ENCODE measurements around the gene HAO2.

HAO2 gene

DNA sequence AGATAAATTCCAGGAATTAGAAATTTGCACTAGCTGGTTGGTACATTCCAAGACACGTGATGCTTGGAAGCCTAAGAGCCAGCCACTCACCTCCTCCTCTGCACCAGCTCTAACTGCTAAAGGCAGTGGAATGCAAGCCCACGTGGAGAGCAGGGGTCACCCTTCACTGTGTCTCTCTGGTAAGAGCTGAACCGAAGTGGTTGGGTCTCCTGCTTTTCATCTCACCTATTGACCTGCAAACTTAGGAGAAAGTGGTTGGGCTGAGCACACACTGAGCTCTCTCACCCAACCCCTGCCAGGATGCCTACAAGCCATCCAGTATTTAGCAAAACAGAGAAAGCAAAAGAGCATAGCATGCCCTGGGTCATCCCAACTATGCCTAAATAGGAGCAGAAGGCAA lies 19.3 kb downstream of the HAO2 start:
- DNase-seq (ENCODE audit: low spot score in 2 of 2): no peak
- no peaks in the 10 kb centered on the region for H3K9me3 Mint-ChIP-seq
- H3K4me3 Mint-ChIP-seq: no peak overlapping the region
- H3K27ac Mint-ChIP-seq: no peak overlapping the region
- ATAC-seq: no peak
- H3K4me1 Mint-ChIP-seq: no peaks in the 10 kb centered on the region
- no peaks in the 10 kb centered on the region for H3K36me3 Mint-ChIP-seq

DNA sequence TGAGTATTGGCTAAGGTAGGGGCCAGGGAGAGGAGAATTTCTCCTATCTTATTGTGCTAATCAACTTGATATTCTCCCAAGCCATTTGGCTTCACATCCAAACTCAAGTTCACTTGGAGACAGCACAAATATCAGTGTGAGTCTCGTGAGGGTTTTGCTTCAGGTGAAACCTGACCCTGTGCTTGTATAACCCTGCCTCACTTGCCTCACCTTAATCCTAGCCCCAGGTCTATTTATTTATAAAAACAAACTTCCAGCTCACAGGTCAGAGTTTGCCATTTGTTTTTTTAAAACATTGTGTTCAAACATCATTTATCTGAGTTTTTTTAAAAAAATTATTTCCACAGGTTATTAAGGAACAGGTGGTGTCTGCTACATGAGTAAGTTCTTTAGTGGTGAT lies 19.9 kb downstream of the HAO2 start:
- Mint-ChIP-seq H3K4me1 (no peaks in the 10 kb centered on the region), H3K27ac (no peak overlapping the region), H3K9me3 (no peaks in the 10 kb centered on the region), H3K36me3 (no peaks in the 10 kb centered on the region), H3K4me3 (no peak overlapping the region)
- no peak for DNase-seq (ENCODE audit: low spot score in 2 of 2)
- no peak for ATAC-seq

DNA sequence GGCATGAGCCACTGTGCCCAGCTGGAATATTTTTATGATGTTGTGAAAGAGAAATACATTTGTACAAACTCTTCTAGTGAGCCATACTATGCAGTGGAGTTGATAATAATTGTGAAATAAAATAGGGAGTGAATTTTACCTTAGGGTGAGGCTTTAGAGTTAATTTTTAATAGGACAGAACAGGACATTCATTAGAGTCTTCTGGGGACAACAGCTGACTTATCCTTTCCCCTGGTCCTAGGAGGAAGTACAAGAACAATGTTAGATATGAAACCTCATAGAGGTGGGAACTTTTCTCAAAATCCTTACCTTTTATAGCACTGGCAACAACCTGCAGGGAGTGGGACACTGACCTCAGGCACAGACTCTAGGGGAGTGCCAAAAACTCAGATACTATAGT lies 21.9 kb downstream of the HAO2 start:
- ATAC-seq (no peak), DNase-seq (ENCODE audit: low spot score in 2 of 2) (no peak)
- Mint-ChIP-seq H3K27ac (no peak overlapping the region), H3K9me3 (no peaks in the 10 kb centered on the region), H3K4me3 (no peak overlapping the region), H3K4me1 (no peaks in the 10 kb centered on the region), H3K36me3 (no peaks in the 10 kb centered on the region)

DNA sequence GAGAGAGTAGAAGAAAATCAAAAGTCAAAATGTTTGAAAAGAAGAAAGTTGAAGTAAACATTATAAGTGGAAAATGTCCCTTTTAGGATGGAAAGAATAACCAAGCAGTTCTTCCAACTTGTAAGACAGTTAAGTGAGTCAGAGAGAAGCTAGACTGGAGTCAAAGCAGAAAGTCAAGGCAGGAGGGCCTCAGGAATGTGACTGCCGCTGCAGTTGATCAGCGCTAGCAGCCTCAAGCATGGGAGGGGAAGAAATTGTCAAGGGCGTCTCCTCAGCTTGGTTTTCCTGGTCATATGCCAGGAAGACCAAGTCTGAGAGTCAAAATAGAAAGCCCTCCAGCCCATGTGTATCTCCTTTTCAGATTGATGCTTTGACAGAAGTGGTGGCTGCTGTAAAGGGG lies 23.2 kb downstream of the HAO2 start:
- no peak overlapping the region for H3K4me3 Mint-ChIP-seq
- no peak overlapping the region for H3K27ac Mint-ChIP-seq
- no peak for ATAC-seq
- H3K4me1 Mint-ChIP-seq: no peaks in the 10 kb centered on the region
- H3K36me3 Mint-ChIP-seq: no peaks in the 10 kb centered on the region
- DNase-seq (ENCODE audit: low spot score in 2 of 2): no peak
- peaks cover 6% of the 10 kb centered on the region for H3K9me3 Mint-ChIP-seq

DNA sequence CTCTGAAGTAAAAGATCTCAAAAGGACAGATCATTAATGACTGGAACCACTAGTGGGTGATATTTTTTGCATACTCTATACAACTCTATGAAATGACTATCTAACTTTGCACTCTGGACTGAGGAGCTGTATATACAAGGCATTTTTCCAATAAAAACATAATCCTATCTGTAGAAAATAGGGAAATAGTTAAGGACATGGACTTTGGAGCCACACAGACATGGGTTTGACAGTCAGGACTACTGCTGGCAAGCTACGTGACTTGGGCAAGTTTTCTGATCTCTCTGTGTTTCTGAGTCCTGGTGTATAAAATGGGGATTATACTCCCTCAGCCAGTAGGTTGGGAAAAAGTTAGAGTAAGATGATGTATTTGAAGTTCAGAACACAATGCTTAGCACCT lies 25.5 kb downstream of the HAO2 start:
- no peak overlapping the region for H3K27ac Mint-ChIP-seq
- no peaks in the 10 kb centered on the region for H3K4me1 Mint-ChIP-seq
- peaks cover 6% of the 10 kb centered on the region for H3K9me3 Mint-ChIP-seq
- no peak overlapping the region for H3K4me3 Mint-ChIP-seq
- DNase-seq (ENCODE audit: low spot score in 2 of 2) (no peak), ATAC-seq (no peak)
- no peaks in the 10 kb centered on the region for H3K36me3 Mint-ChIP-seq

DNA sequence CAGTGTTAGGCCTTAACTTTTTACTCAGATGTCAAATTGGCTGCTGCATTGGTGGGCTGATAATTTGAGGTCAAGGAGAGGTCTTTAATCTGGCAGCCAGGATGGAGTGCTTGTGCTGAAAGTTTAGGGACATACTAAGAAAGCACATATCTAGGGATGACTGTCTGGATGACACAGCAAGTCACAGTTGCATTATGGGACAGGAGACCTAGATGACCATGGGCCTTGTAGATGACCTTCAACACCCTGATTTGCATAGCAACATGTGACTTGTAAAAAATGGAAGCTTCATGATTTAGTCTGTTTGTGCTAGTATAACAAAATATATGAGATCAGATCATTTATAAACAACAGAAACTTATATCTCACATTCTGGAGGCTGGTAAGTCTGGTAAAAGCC lies 28.4 kb downstream of the HAO2 start:
- no peak for DNase-seq (ENCODE audit: low spot score in 2 of 2)
- H3K27ac Mint-ChIP-seq: no peak overlapping the region
- H3K36me3 Mint-ChIP-seq: no peaks in the 10 kb centered on the region
- no peaks in the 10 kb centered on the region for H3K4me1 Mint-ChIP-seq
- peaks cover 6% of the 10 kb centered on the region for H3K9me3 Mint-ChIP-seq
- ATAC-seq: no peak
- no peak overlapping the region for H3K4me3 Mint-ChIP-seq

DNA sequence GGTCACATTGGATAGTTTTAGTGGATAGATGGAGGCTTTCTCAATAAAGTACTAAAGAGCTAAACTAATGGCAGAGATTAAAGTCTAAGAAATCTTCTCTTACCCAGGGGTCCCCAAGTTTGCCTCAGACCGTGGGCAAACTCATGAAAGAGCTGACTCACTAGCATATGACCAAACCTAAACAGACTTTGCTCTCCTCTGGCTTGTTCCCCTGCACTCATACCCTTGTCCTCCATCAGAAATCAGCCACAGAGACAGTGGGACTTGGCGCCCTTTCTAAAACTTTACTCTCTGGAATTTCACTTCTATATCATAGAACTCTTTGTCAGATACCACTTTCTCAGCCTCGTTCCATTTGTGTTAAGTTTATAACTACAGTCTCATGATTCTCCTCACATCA lies 29.4 kb downstream of the HAO2 start:
- Mint-ChIP-seq H3K9me3 (peaks cover 9% of the 10 kb centered on the region), H3K27ac (no peak overlapping the region), H3K36me3 (no peaks in the 10 kb centered on the region), H3K4me3 (no peak overlapping the region), H3K4me1 (no peaks in the 10 kb centered on the region)
- DNase-seq (ENCODE audit: low spot score in 2 of 2) (no peak), ATAC-seq (no peak)

DNA sequence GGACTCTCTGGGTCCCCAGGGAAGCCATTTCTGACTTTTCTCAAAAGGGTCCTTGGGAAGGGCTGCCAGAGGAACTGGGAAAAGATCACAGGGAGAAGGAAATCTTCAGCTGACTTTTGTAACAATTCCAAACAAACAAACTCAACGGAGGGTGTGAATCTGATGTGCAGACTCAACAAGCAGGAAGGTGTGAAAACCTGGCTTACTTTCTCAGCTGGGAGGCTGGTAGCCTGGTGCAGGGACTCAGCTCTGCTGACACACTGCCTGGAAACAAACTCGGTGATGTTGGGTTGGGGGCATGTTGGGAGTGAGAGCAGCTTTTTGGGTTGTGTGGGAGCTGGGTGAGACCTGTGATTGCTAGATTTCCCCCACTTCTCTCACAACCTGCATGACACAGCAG lies 36.2 kb downstream of the HAO2 start:
- ATAC-seq (no peak), DNase-seq (ENCODE audit: low spot score in 2 of 2) (no peak)
- H3K9me3 Mint-ChIP-seq: peaks cover 6% of the 10 kb centered on the region
- no peaks in the 10 kb centered on the region for H3K36me3 Mint-ChIP-seq
- H3K4me3 Mint-ChIP-seq: no peak overlapping the region
- H3K27ac Mint-ChIP-seq: no peak overlapping the region
- no peaks in the 10 kb centered on the region for H3K4me1 Mint-ChIP-seq

DNA sequence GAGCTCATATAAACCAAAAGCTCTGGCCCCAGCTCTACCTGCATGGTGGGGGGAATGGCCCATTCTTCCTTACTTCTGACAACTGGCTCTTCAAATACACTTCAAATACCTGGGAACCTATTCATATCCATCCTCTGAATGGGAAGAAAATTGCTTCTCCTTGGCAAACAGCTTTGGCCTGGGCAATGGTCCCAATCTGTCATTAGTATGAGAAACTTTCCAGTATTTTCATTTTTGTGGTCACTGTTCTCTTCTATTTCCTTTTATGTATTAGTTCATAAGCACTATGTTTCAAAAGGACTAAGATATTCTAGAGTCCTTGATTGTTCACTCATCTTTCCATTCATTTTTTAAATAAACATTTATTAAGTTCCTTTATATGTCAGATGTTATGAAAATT lies 41.1 kb downstream of the HAO2 start:
- Mint-ChIP-seq H3K4me3 (no peak overlapping the region), H3K4me1 (no peaks in the 10 kb centered on the region)
- DNase-seq (ENCODE audit: low spot score in 2 of 2): no peak

DNA sequence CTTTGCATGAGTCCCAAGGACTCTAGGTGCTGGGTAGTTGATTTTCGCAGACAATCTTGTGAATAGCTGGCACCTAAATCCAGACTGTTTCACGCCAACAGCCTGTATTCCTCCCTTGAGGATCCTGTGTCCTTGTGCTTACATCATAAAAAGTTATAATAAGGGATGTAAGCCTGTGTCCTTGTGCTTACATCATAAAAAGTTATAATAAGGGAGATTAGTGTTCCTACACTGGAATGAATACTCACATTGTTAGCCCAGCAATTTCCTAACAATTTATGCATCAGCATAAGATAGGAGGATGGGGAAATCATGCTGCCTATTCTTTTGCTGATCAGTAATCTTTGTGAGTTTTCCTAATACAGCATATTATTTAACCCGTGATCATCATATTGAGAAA lies 42.4 kb downstream of the HAO2 start:
- Mint-ChIP-seq H3K4me1 (no peaks in the 10 kb centered on the region), H3K36me3 (no peaks in the 10 kb centered on the region), H3K4me3 (no peak overlapping the region), H3K9me3 (peaks cover 4% of the 10 kb centered on the region), H3K27ac (no peak overlapping the region)
- ATAC-seq: no peak
- DNase-seq (ENCODE audit: low spot score in 2 of 2): no peak

More for the DNA sequence above, 41.1 kb downstream of the HAO2 start:
- Mint-ChIP-seq H3K27ac (no peak overlapping the region), H3K36me3 (no peaks in the 10 kb centered on the region), H3K9me3 (peaks cover 4% of the 10 kb centered on the region)
- ATAC-seq: no peak

DNA sequence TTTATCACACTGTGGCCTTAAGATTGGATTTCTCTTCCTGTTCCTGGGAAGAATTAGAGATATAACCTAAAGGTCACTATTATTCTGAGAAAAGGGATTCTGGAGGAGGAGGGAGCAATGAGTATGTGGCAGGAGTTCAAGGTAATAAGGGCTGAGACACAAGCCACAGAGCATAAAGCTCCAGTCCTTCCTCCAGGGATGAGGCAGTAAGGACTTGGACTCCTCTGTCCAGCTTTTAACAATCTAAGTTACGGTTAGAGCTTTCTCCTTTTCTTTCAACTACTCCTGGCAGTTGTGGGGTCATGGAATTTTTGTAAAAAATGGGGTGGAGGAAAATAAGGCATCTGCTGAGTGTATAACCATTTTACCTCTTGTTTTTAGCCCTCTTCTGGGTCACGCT lies 46.4 kb downstream of the HAO2 start, which contains the start of gene HSD3B2:
HSD3B2 (plus strand) TSS at position 201 of the 400 bp plus-strand sequence. CDS start 270 bp downstream, outside the sequence.
- Mint-ChIP-seq H3K36me3 (no peaks in the 10 kb centered on the region), H3K27ac (no peak within 1 kb of the TSS), H3K9me3 (no peaks in the 10 kb centered on the region), H3K4me1 (no peaks in the 10 kb centered on the region), H3K4me3 (no peak within 1 kb of the TSS)
- no peak for DNase-seq (ENCODE audit: low spot score in 2 of 2)
- ATAC-seq: no peak

DNA sequence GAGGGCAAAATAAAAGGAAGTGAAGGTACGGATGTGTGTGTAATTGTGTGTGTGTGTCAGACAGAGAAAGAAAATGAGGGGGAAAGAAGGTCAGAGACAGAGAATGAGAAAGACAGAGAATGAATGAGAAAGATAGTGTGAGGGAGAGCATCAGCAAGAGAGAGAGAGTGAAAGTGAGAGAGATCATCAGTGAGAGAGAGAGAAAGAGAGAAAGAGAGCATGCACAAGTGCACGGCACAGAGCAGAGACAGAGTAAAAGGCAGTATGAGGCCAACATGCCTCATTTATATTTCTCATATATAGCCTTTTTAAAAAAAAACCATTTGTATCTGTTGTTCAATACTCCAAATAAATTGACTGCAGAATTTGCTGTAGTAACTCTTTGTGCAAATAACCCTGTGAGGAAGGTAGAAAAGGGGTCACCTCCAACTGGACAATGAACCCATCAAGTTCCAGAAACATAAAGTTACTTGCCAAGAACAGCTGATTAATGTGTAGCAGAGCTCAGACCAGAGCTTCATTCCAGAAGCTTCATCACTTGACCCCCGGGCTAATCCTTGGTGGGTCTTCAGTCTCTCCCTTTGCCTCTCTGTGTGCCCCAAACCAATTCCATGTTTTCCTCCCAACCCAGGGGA lies 47.5 kb downstream of the HAO2 start:
- DNase-seq (ENCODE audit: low spot score in 2 of 2) (no peak), ATAC-seq (no peak)
- Mint-ChIP-seq H3K4me1 (no peaks in the 10 kb centered on the region), H3K27ac (no peak overlapping the region), H3K9me3 (no peaks in the 10 kb centered on the region), H3K4me3 (no peak overlapping the region), H3K36me3 (no peaks in the 10 kb centered on the region)

DNA sequence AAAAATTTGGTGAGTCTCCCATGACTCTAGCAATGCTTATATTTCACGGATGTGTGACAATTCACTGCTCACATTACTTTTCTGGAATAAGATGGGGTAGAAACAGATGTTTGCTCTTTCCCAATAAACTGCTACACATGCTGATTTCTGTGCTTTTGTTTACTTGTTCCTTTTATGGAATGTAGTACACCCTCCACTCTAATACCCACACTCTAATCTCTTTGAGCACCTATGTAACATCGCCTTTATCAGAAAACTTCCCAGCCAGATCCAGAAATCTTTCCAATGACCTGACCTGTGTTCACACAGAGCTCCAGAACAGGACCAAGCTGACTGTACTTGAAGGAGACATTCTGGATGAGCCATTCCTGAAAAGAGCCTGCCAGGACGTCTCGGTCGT lies 50.5 kb downstream of the HAO2 start:
- ATAC-seq (no peak), DNase-seq (ENCODE audit: low spot score in 2 of 2) (no peak)
- Mint-ChIP-seq H3K36me3 (no peaks in the 10 kb centered on the region), H3K4me1 (no peaks in the 10 kb centered on the region), H3K4me3 (no peak overlapping the region), H3K9me3 (no peaks in the 10 kb centered on the region), H3K27ac (no peak overlapping the region)

DNA sequence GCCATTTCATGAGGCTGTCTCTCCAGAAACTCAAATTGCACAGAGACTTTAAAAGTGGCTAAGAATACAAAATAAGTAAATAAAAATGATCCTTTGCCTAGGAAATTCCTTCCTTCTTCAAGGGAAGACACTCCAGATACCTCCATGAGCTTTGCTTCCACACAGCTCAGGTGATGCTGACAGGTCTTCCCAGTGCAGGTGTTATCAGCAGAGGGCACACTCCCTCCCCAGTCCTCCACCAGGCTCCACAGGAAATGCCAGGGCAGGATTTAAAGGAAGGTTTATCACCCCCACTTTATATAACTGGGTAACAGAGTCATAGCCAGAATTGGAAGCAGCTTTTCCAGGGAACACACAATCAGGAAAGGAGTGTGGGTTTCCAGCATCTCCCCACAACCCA lies 52.1 kb downstream of the HAO2 start:
- Mint-ChIP-seq H3K27ac (no peak overlapping the region), H3K4me3 (no peak overlapping the region), H3K36me3 (no peaks in the 10 kb centered on the region), H3K4me1 (no peaks in the 10 kb centered on the region), H3K9me3 (no peaks in the 10 kb centered on the region)
- DNase-seq (ENCODE audit: low spot score in 2 of 2) (no peak), ATAC-seq (no peak)

DNA sequence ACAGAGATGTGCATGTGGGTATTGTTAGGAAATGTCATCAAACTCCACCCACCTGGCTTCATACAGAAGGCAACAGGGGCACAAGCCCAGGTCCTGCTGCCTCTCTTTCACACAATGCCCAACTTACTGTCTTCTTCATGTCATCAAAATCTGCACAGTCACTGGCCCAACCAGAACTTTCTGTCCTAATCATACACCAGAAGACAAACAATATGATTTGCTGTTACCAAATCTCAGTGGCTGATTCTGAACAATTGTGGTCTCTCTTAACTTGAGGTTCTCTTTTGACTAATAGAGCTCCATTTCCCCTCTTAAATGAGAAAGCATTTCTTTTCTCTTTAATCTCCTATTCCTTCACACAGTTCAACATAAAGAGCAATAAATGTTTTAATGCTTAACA lies 54.0 kb downstream of the HAO2 start:
- DNase-seq (ENCODE audit: low spot score in 2 of 2) (no peak), ATAC-seq (no peak)
- Mint-ChIP-seq H3K36me3 (no peaks in the 10 kb centered on the region), H3K27ac (no peak overlapping the region), H3K4me3 (no peak overlapping the region), H3K4me1 (no peaks in the 10 kb centered on the region), H3K9me3 (no peaks in the 10 kb centered on the region)

DNA sequence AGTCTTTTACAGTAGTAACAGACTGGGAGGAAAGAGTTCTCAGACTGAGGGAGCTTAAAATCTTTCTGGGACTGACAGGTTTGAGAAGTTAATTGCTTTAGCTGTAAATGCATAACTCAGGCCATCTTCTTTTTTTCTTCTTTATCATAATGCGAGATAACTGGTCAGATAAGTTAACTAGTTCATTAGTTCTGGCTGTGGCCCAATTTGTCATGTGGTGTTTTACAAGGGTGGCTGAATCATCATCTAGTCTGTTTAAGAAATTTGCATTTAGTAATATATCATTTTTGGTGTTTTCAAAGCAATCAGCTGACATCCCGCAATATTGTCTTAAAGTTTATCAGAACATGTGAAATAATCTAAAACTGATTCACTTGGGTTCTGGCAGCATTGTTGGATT lies 60.4 kb downstream of the HAO2 start:
- H3K27ac Mint-ChIP-seq: no peak overlapping the region
- DNase-seq (ENCODE audit: low spot score in 2 of 2) (no peak), ATAC-seq (no peak)
- H3K4me1 Mint-ChIP-seq: no peaks in the 10 kb centered on the region
- no peak overlapping the region for H3K4me3 Mint-ChIP-seq
- peaks cover 2% of the 10 kb centered on the region for H3K9me3 Mint-ChIP-seq
- no peaks in the 10 kb centered on the region for H3K36me3 Mint-ChIP-seq

DNA sequence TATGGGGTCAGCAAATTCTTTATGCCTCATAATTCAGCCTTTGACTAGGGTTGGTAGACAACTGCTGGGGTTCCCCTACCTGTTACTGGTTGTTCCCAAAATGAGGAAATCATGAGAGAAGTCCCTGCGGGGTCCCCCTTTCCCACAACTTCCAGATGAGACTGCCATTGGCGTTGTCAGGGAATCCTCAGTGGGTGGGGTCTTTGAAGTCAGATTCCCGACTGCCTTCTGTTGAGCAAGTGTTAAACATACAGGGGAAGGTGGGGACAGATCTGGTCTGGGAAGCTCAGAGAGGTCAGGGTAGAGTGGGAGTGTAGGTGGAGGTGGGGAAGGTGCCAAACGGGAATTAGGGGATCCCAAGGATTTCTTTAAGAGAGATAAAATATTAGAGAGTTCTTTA lies 61.1 kb downstream of the HAO2 start:
- Mint-ChIP-seq H3K4me3 (no peak overlapping the region), H3K27ac (no peak overlapping the region), H3K4me1 (no peaks in the 10 kb centered on the region), H3K36me3 (no peaks in the 10 kb centered on the region), H3K9me3 (peaks cover 2% of the 10 kb centered on the region)
- ATAC-seq (no peak), DNase-seq (ENCODE audit: low spot score in 2 of 2) (no peak)

Measured in stimulated activated effector memory CD8-positive, alpha-beta T cell treated with anti-CD3 and anti-CD28 coated beads, Interleukin-12 subunit alpha, Interleukin-12 subunit beta, amount 100 ng/mL, for 72 hours (primary cell).